K562 (cell line): ENCODE results near the gene SUSD3.

ENCODE experiments used
- ELF1 ChIP-seq: fragments of 200-800 bp; sonication (Bioruptor generic); IDR thresholded peaks from 2 replicates; pipeline ENCODE4 v1.6.1; 2016; ENCODE audit warnings: missing genetic modification characterization, missing compliant biosample characterization
- ELF4 ChIP-seq: fragments of 450-650 bp; formaldehyde crosslinking; IDR thresholded peaks from 2 replicates; pipeline ENCODE4 v1.4.0; 2022; ENCODE audit warnings: missing genetic modification characterization
- LARP7 ChIP-seq: fragments of 450-650 bp; IDR thresholded peaks from 2 replicates; pipeline ENCODE4 v1.6.1; 2016
- MAX ChIP-seq: sonication (generic); formaldehyde crosslinking; IDR thresholded peaks from 2 replicates; pipeline ENCODE4 v1.9.0; 2022; ENCODE audit warnings: mild to moderate bottlenecking, missing genetic modification reagents
- MTA3 ChIP-seq: fragments of 450-650 bp; formaldehyde crosslinking; IDR thresholded peaks from 2 replicates; pipeline ENCODE4 v1.6.1; 2017; ENCODE audit warnings: mild to moderate bottlenecking, borderline replicate concordance
- POLR2A ChIP-seq: fragments of 450-650 bp; conservative IDR thresholded peaks from 2 replicates; pipeline ENCODE4 v1.6.1; 2016
- RBBP5 ChIP-seq: fragments of 200-600 bp; sonication (generic); IDR thresholded peaks from 2 replicates; pipeline ENCODE4 v1.6.1; 2012; ENCODE audit warnings: borderline replicate concordance, mild to moderate bottlenecking, low read length, control low read depth, inconsistent platforms; ENCODE audit not compliant: insufficient read depth, poor library complexity, severe bottlenecking
- TRIM24 ChIP-seq, 2 experiments: fragments of 450-650 bp; IDR thresholded peaks; 2 replicates each; pipeline ENCODE4 v1.6.1; 2016
- ZNF224 ChIP-seq: sonication (generic); formaldehyde crosslinking; IDR thresholded peaks from 2 replicates; pipeline ENCODE4 v1.8.0; 2022; ENCODE audit warnings: mild to moderate bottlenecking, missing genetic modification reagents
- TF ChIP-seq, protein P1 (sequence below), 3 experiments: IDR thresholded peaks in 2 of 3; conservative IDR thresholded peaks in 1 of 3; 2 replicates each; pipeline ENCODE4 v1.5.1; 2011 to 2012; ENCODE audit warnings: low read length in 3 of 3, mild to moderate bottlenecking in 3 of 3, control low read depth in 2 of 3, improper control_type of control experiment in 1 of 3, inconsistent platforms in 1 of 3, low read depth in 1 of 3, mixed read lengths in 1 of 3, moderate library complexity in 1 of 3; ENCODE audit not compliant: insufficient read depth in 2 of 3

GRCh38 chr9:93107151-93107824 is 48.8 kb downstream of the SUSD3 start:
- TF ChIP-seq LARP7 (no peak), MAX (no peak), POLR2A (no peak), ZNF224 (CRISPR knock-in tag) (no peak), MTA3 (no peak), RBBP5 (no peak), ELF1 (tag) (no peak), ELF4 (CRISPR knock-in tag) (no peak), TRIM24 (IDR thresholded peaks at IDR 0.05) (no peak)
- TF ChIP-seq, protein P1, sequence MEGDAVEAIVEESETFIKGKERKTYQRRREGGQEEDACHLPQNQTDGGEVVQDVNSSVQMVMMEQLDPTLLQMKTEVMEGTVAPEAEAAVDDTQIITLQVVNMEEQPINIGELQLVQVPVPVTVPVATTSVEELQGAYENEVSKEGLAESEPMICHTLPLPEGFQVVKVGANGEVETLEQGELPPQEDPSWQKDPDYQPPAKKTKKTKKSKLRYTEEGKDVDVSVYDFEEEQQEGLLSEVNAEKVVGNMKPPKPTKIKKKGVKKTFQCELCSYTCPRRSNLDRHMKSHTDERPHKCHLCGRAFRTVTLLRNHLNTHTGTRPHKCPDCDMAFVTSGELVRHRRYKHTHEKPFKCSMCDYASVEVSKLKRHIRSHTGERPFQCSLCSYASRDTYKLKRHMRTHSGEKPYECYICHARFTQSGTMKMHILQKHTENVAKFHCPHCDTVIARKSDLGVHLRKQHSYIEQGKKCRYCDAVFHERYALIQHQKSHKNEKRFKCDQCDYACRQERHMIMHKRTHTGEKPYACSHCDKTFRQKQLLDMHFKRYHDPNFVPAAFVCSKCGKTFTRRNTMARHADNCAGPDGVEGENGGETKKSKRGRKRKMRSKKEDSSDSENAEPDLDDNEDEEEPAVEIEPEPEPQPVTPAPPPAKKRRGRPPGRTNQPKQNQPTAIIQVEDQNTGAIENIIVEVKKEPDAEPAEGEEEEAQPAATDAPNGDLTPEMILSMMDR (IDR thresholded peaks at IDR 0.05 in 2 of 3, conservative IDR thresholded peaks at IDR 0.05 in 1 of 3; ENCODE audit: insufficient read depth in 2 of 3, low read depth in 1 of 3, low read length in 3 of 3) = no peak
